Parathyroid adenoma (tissue), 2 donors: ENCODE data around the gene TRIM60.
"Not testable (repeated sequence)": the region's sequence is repeated elsewhere in the genome, so short reads cannot be mapped to it uniquely, and the experiment has no call there.

ENCODE experiments used
- H2AFZ ChIP-seq: fragments of 300-600 bp; sonication (generic); one replicate; pipeline ENCODE4 v1.7.0; 2017; ENCODE audit warnings: antibody characterized with exemption, mild to moderate bottlenecking
- H3K27ac ChIP-seq: fragments of 300-600 bp; sonication (generic); one replicate; pipeline ENCODE4 v1.7.0; 2017
- H3K27me3 ChIP-seq: fragments of 300-600 bp; sonication (generic); one replicate; pipeline ENCODE4 v1.7.0; 2017; ENCODE audit warnings: low read length; ENCODE audit not compliant: control insufficient read depth, insufficient read depth
- H3K36me3 ChIP-seq: fragments of 300-600 bp; sonication (generic); one replicate; pipeline ENCODE4 v1.7.0; 2017; ENCODE audit warnings: low read length; ENCODE audit not compliant: control insufficient read depth, insufficient read depth
- H3K4me1 ChIP-seq: fragments of 300-600 bp; sonication (generic); one replicate; pipeline ENCODE4 v1.7.0; 2017; ENCODE audit warnings: control low read depth
- H3K4me2 ChIP-seq: fragments of 300-600 bp; sonication (generic); one replicate; pipeline ENCODE4 v1.7.0; 2017; ENCODE audit warnings: low read length
- H3K4me3 ChIP-seq: fragments of 300-600 bp; sonication (generic); one replicate; pipeline ENCODE4 v1.7.0; 2017; ENCODE audit warnings: low read depth, low read length
- H3K79me2 ChIP-seq: fragments of 300-600 bp; sonication (generic); one replicate; pipeline ENCODE4 v1.7.0; 2017; ENCODE audit warnings: control low read depth
- H3K9ac ChIP-seq: fragments of 300-600 bp; sonication (generic); one replicate; pipeline ENCODE4 v1.7.0; 2017; ENCODE audit warnings: mild to moderate bottlenecking
- H3K9me3 ChIP-seq: fragments of 300-600 bp; sonication (generic); one replicate; pipeline ENCODE4 v1.7.0; 2017; ENCODE audit warnings: low read length; ENCODE audit not compliant: control insufficient read depth
- TF ChIP-seq, protein P1 (sequence below): fragments of 300-600 bp; sonication (generic); IDR thresholded peaks from one replicate; pipeline ENCODE4 v1.7.0; 2017; ENCODE audit warnings: antibody characterized with exemption, mild to moderate bottlenecking
- donor health status: primary hyperparathyroidism.

Gene TRIM60

DNA sequence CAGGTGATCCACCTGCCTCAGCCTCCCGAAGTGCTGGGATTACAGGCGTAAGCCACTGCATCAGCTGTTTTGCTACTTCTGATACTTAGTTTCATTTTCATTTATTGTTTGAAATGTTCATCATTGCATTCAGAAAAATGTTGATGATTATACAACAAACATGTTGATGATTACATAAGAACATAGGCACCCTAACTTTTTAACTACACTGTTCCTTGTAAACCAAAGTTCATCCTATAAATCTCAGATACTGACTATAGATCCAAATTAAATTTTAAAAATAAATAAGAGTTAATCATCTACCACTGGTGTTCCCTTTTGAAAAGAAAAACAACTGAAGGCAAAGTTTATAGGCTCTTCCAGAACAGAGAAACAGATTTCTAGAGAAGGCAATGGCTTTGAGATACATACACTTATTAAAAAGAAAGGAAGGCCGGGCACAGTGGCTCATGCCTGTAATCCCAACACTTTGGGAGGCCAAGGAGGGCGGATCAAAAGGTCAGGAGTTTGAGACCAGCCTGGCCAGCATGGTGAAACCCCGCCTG lies 45.3 kb downstream of the TRIM60 start:
- Histone ChIP-seq H3K27ac (no peak overlapping the region), H3K4me2 (no peak overlapping the region), H3K79me2 (no peaks in the 10 kb centered on the region), H3K4me3 (no peak overlapping the region), H2AFZ (no peak overlapping the region), H3K4me1 (no peaks in the 10 kb centered on the region), H3K36me3 (no peaks in the 10 kb centered on the region), H3K9me3 (no peaks in the 10 kb centered on the region), H3K9ac (no peak overlapping the region), H3K27me3 (no peaks in the 10 kb centered on the region)
- TF ChIP-seq, protein P1, sequence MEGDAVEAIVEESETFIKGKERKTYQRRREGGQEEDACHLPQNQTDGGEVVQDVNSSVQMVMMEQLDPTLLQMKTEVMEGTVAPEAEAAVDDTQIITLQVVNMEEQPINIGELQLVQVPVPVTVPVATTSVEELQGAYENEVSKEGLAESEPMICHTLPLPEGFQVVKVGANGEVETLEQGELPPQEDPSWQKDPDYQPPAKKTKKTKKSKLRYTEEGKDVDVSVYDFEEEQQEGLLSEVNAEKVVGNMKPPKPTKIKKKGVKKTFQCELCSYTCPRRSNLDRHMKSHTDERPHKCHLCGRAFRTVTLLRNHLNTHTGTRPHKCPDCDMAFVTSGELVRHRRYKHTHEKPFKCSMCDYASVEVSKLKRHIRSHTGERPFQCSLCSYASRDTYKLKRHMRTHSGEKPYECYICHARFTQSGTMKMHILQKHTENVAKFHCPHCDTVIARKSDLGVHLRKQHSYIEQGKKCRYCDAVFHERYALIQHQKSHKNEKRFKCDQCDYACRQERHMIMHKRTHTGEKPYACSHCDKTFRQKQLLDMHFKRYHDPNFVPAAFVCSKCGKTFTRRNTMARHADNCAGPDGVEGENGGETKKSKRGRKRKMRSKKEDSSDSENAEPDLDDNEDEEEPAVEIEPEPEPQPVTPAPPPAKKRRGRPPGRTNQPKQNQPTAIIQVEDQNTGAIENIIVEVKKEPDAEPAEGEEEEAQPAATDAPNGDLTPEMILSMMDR, result no peak

DNA sequence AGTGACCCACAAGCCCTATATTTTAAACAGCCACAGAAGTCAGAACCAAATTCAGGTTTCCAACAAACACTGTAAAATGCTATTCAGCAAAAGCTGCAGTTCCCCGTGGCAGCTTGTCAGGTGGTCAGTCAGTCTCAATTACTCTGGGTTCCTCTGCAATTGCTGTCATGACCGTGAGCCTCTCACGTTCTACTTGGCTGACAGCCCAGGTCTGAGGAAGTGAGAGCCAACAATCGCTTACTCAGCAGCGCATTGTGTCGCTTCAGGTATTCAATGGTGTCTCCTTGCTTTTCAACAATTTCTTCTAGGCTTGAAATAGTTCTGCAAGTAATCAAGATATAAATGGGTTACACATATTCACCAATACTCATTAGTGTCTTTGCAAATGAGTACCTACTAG lies 47.7 kb downstream of the TRIM60 start:
- TF ChIP-seq, protein P1, result no peak
- Histone ChIP-seq H3K79me2 (no peaks in the 10 kb centered on the region), H3K9me3 (no peaks in the 10 kb centered on the region), H3K9ac (no peak overlapping the region), H3K4me2 (no peak overlapping the region), H3K27me3 (no peaks in the 10 kb centered on the region), H3K36me3 (no peaks in the 10 kb centered on the region), H3K4me3 (no peak overlapping the region), H3K4me1 (no peaks in the 10 kb centered on the region), H3K27ac (peak overlapping the region; percentile 11), H2AFZ (no peak overlapping the region)

DNA sequence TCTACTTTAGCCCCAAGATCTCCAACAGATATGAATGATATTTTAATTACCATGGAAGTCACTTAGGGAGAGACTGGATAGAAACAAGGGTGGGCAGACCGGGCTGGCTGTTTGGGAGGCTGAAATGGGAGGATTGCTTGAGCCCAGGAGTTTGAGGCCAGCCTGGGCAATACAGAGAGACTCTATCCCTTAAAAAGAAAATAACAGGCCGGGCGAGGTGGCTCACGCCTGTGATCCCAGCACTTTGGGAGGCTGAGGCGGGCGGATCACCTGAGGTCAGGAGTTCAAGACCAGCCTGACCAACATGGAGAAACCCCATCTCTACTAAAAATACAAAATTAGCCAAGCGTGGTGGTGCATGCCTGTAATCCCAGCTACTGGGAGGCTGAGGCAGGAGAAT lies 53.0 kb downstream of the TRIM60 start:
- H3K9ac ChIP-seq, H3K4me2 ChIP-seq, H3K4me3 ChIP-seq, H3K27me3 ChIP-seq, H3K79me2 ChIP-seq, H3K4me1 ChIP-seq, H2AFZ ChIP-seq, H3K27ac ChIP-seq, H3K36me3 ChIP-seq, H3K9me3 ChIP-seq: not testable (repeated sequence)

DNA sequence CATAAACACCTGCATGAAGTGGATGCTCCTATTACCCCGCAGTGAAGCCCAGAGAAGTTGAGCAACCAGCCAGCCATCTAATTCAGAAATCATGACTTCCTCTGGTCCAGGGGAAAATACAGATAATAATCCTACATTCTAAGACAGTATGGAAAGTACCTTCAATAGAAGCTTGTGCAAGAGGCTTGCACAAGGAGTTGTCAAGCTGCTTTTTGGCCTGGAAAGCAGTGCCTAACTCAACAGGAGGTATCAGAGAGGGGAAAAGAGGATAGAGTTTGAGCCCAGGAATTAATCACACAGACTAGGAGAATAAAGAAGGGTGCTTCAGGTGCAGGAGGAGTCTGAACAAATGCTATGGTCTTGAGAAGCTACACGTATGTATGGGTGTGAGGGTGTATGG lies 54.1 kb downstream of the TRIM60 start:
- Histone ChIP-seq H3K4me1 (no peaks in the 10 kb centered on the region), H3K4me2 (no peak overlapping the region), H3K9me3 (no peaks in the 10 kb centered on the region), H3K4me3 (no peak overlapping the region), H2AFZ (no peak overlapping the region), H3K79me2 (no peaks in the 10 kb centered on the region), H3K36me3 (no peaks in the 10 kb centered on the region), H3K27ac (no peak overlapping the region), H3K27me3 (no peaks in the 10 kb centered on the region), H3K9ac (no peak overlapping the region)
- TF ChIP-seq, protein P1, result no peak

DNA sequence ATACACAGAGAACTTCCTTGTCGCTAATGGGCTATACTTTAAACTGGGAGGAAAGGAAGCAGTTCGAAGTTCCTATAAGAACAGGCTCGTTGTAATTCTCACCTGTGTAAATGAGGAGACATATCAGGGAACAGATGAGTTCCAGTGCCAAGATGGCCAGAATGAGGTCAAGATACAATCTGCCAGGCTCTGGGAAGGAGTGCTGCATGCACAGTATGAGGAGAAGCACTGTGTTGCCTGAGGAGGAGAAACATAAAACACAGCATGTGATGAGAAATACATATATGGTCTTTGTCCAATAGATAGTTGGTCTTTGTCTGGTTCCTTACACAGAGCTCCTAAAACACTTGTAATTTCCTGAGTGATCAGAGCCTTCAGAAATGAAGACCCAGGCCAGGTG lies 56.6 kb downstream of the TRIM60 start:
- no peaks in the 10 kb centered on the region for H3K9me3 ChIP-seq
- H3K27ac ChIP-seq, result no peak overlapping the region
- no peak overlapping the region for H2AFZ ChIP-seq
- H3K79me2 ChIP-seq, result no peaks in the 10 kb centered on the region
- no peak overlapping the region for H3K9ac ChIP-seq
- H3K4me2 ChIP-seq, result no peak overlapping the region
- no peaks in the 10 kb centered on the region for H3K36me3 ChIP-seq
- TF ChIP-seq, protein P1, result no peak
- H3K27me3 ChIP-seq, result no peaks in the 10 kb centered on the region
- no peak overlapping the region for H3K4me3 ChIP-seq
- no peaks in the 10 kb centered on the region for H3K4me1 ChIP-seq
